Vagina (tissue), 2 donors: Measurements from ENCODE around the gene SCGB3A2. TPM values are rescaled to one million over a fixed set of nuclear protein-coding genes. Genes with fewer than 3 reads are reported as not detected.

ENCODE experiments used
- DNase-seq, 2 donors: peaks; one replicate each; pipeline ENCODE4 v3.0.0-alpha.2; 2017; ENCODE audit errors: extremely low spot score in 2 of 2
- H3K27ac ChIP-seq: fragments of 200-600 bp; sonication (generic); one replicate; pipeline ENCODE4 v1.5.1; 2019
- H3K27me3 ChIP-seq: fragments of 200-600 bp; sonication (generic); one replicate; pipeline ENCODE4 v1.5.1; 2019
- H3K36me3 ChIP-seq, 2 donors: fragments of 200-600 bp; sonication (generic); one replicate each; pipeline ENCODE4 v1.5.1; 2017 to 2019
- H3K4me1 ChIP-seq: fragments of 200-600 bp; sonication (generic); one replicate; pipeline ENCODE4 v1.5.1; 2019
- H3K4me3 ChIP-seq, 2 donors: fragments of 200-600 bp; sonication (generic); 1 replicate in 1 of 2; 2 replicates in 1 of 2; pipeline ENCODE4 v1.5.1; 2016 to 2019
- H3K9me3 ChIP-seq: fragments of 200-600 bp; sonication (generic); one replicate; pipeline ENCODE4 v1.5.1; 2019
- CTCF ChIP-seq, 3 experiments: fragments of 450-650 bp in 2 of 3; fragments of 200-600 bp in 1 of 3; sonication (generic) in 1 of 3; IDR thresholded peaks; one replicate each; pipeline ENCODE4 v1.5.1; 2017 to 2019; ENCODE audit warnings: antibody characterized with exemption in 3 of 3, mild to moderate bottlenecking in 2 of 3, moderate library complexity in 2 of 3
- POLR2A ChIP-seq, 2 donors: fragments of 450-650 bp; IDR thresholded peaks; one replicate each; pipeline ENCODE4 v1.6.1; 2017; ENCODE audit warnings: antibody characterized with exemption in 2 of 2, mild to moderate bottlenecking in 2 of 2, moderate library complexity in 2 of 2
- POLR2AphosphoS5 ChIP-seq, 2 donors: sonication (generic); formaldehyde crosslinking; IDR thresholded peaks; one replicate each; pipeline ENCODE4 v1.9.0; 2017; ENCODE audit warnings: antibody characterized with exemption in 2 of 2, mild to moderate bottlenecking in 2 of 2, low read depth in 1 of 2; ENCODE audit not compliant: insufficient read depth in 1 of 2
- intact Hi-C: fragments of 100-400 bp; cut with DNase I; formaldehyde crosslinking; loops from one replicate; pipeline ENCODE4 v1.15.1; 2023
- total RNA-seq: library from RNA; depleted of rRNA; stranded (reverse); fragments of >200 nt; gene quantifications from one replicate; pipeline ENCODE4 v1.2.3, GENCODE V29; 2016

SCGB3A2 gene
- total RNA-seq, 1 donor from 2014 or later, result not detected

- H3K27me3 ChIP-seq, result no peaks in the 10 kb centered on the region
- no peaks in the 10 kb centered on the region for H3K9me3 ChIP-seq
- intact Hi-C loops, result no loop called here
- TF ChIP-seq CTCF (IDR thresholded peaks at IDR 0.05), result no peak
- TF ChIP-seq POLR2A (IDR thresholded peaks at IDR 0.05), result no peak
- no peak for TF ChIP-seq POLR2AphosphoS5 (IDR thresholded peaks at IDR 0.05; ENCODE audit: insufficient read depth in 1 of 2, low read depth in 1 of 2)
- H3K4me3 ChIP-seq, result no peak overlapping the region
- H3K36me3 ChIP-seq, result no peaks in the 10 kb centered on the region
- H3K4me1 ChIP-seq, result no peaks in the 10 kb centered on the region
- DNase-seq, result no peak
- H3K27ac ChIP-seq, result no peak overlapping the region
Observed at GRCh38 chr5:147918899-147919298, 40.4 kb downstream of the SCGB3A2 start.

- no peaks in the 10 kb centered on the region for H3K9me3 ChIP-seq
- intact Hi-C loops, result no loop called here
- TF ChIP-seq CTCF (IDR thresholded peaks at IDR 0.05), result no peak
- no peak for TF ChIP-seq POLR2A (IDR thresholded peaks at IDR 0.05)
- TF ChIP-seq POLR2AphosphoS5 (IDR thresholded peaks at IDR 0.05; ENCODE audit: insufficient read depth in 1 of 2, low read depth in 1 of 2), result no peak
- DNase-seq, result no peak
- no peak overlapping the region for H3K27ac ChIP-seq
- no peaks in the 10 kb centered on the region for H3K4me1 ChIP-seq
- H3K4me3 ChIP-seq, result no peak overlapping the region
- H3K36me3 ChIP-seq, result no peaks in the 10 kb centered on the region
- no peaks in the 10 kb centered on the region for H3K27me3 ChIP-seq
Observed at GRCh38 chr5:147920420-147921030, 42.0 kb downstream of the SCGB3A2 start.

GRCh38 chr5:147921136-147921535 is 42.6 kb downstream of the SCGB3A2 start:
- no peak for DNase-seq
- Histone ChIP-seq H3K27ac (no peak overlapping the region), H3K27me3 (no peaks in the 10 kb centered on the region), H3K36me3 (no peaks in the 10 kb centered on the region), H3K4me3 (no peak overlapping the region), H3K4me1 (no peaks in the 10 kb centered on the region), H3K9me3 (no peaks in the 10 kb centered on the region)
- intact Hi-C loops, result no loop called here
- no peak for TF ChIP-seq POLR2A (IDR thresholded peaks at IDR 0.05)
- no peak for TF ChIP-seq CTCF (IDR thresholded peaks at IDR 0.05)
- TF ChIP-seq POLR2AphosphoS5 (IDR thresholded peaks at IDR 0.05; ENCODE audit: insufficient read depth in 1 of 2, low read depth in 1 of 2), result no peak

DNA sequence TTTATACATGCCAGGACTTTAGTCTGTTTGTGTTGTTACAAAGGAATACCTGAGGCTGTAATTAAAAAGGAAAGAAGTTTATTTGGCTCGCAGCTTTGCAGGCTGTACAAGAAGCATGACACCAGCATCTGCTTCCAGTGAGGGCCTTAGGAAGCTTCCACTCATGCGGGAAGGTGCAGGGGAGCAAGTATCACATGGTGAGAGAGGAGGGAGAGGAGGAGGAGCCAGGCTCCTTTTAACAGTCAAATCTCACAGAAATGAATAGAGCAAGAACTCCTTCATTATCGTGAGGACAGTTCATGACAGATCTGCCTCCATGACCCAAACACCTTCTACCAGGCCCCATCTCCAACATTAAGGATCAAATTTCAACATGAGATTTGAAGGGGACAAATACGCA is 46.5 kb downstream of the SCGB3A2 start:
- H3K4me1 ChIP-seq, result no peaks in the 10 kb centered on the region
- H3K9me3 ChIP-seq, result no peaks in the 10 kb centered on the region
- no peak overlapping the region for H3K27ac ChIP-seq
- intact Hi-C loops, result no loop called here
- no peak for DNase-seq
- TF ChIP-seq POLR2A (IDR thresholded peaks at IDR 0.05), result no peak
- no peak for TF ChIP-seq CTCF (IDR thresholded peaks at IDR 0.05)
- no peak for TF ChIP-seq POLR2AphosphoS5 (IDR thresholded peaks at IDR 0.05; ENCODE audit: insufficient read depth in 1 of 2, low read depth in 1 of 2)
- no peak overlapping the region for H3K4me3 ChIP-seq
- H3K36me3 ChIP-seq, result no peaks in the 10 kb centered on the region
- H3K27me3 ChIP-seq, result no peaks in the 10 kb centered on the region

- TF ChIP-seq POLR2A (IDR thresholded peaks at IDR 0.05) (no peak), POLR2AphosphoS5 (IDR thresholded peaks at IDR 0.05; ENCODE audit: insufficient read depth in 1 of 2, low read depth in 1 of 2) (no peak), CTCF (IDR thresholded peaks at IDR 0.05) (no peak)
- Histone ChIP-seq H3K27me3 (no peaks in the 10 kb centered on the region), H3K4me1 (no peaks in the 10 kb centered on the region), H3K9me3 (no peaks in the 10 kb centered on the region), H3K27ac (no peak overlapping the region), H3K4me3 (no peak overlapping the region), H3K36me3 (no peaks in the 10 kb centered on the region)
- no peak for DNase-seq
- intact Hi-C loops, result no loop called here
Observed at GRCh38 chr5:147927901-147928300, 49.4 kb downstream of the SCGB3A2 start.
